A549 (cell line): Measurements from ENCODE around the gene MAPKAPK2. TPM values are rescaled to one million over a fixed set of nuclear protein-coding genes. Genes with fewer than 3 reads are reported as not detected.

Experiments used
- ATAC-seq, 2 experiments: fragments of 200-7000 bp in 1 of 2; fragments of >200 bp in 1 of 2; cut with Nextera tagmentation in 1 of 2; cut with Tn5 transposase in 1 of 2; 3 replicates each; pipeline versions ENCODE4 v1.8.0 to v1.9.1; 2018 to 2020; ENCODE audit warnings: mild to moderate bottlenecking in 1 of 2, moderate library complexity in 1 of 2
- CTCF ChIA-PET: fragments of 300-600 bp; sonication (Branson Sonifier 250); formaldehyde crosslinking; extraction: SDS; loops from one replicate; lab custom pipeline; 2021; ENCODE audit warnings: antibody characterized with exemption, inconsistent platforms; lab: Yijun Ruan, JAX
- POLR2A ChIA-PET: fragments of 350-600 bp; formaldehyde crosslinking; extraction: SDS; loops from one replicate; lab custom pipeline; 2021; ENCODE audit warnings: antibody characterized with exemption, inconsistent platforms; lab: Yijun Ruan, JAX
- DNase-seq, 2 experiments: peaks; one replicate each; pipeline versions ENCODE4 v3.0.0 to v3.0.0-alpha.2; 2011 to 2016; ENCODE audit warnings: low read depth in 1 of 2, low spot score in 1 of 2
- FAIRE-seq: peaks from 2 replicates; lab custom pipeline; 2011; peaks lifted over from hg19 to GRCh38; lab: Jason Lieb, UNC
- H3K27ac ChIP-seq, 2 experiments: fragments of >200 bp; sonication (Bioruptor Twin); formaldehyde crosslinking; 3 replicates each; pipeline ENCODE4 v1.5.1; 2016 to 2017
- H3K4me1 ChIP-seq: fragments of >200 bp; sonication (Bioruptor Twin); formaldehyde crosslinking; 3 replicates; pipeline ENCODE4 v1.6.1; 2016
- H3K4me2 ChIP-seq: fragments of >200 bp; sonication (Bioruptor Twin); formaldehyde crosslinking; 3 replicates; pipeline ENCODE4 v1.6.1; 2016
- H3K4me3 ChIP-seq: fragments of >200 bp; sonication (Bioruptor Twin); formaldehyde crosslinking; 3 replicates; pipeline ENCODE4 v1.5.1; 2016
- H3K9me3 ChIP-seq: fragments of >200 bp; sonication (Bioruptor Twin); formaldehyde crosslinking; 3 replicates; pipeline ENCODE4 v1.6.1; 2016
- CEBPB ChIP-seq, 2 experiments: fragments of >200 bp in 1 of 2; sonication (Bioruptor Twin) in 1 of 2; formaldehyde crosslinking in 1 of 2; IDR thresholded peaks; 2 replicates each; pipeline ENCODE4 v1.6.1; 2012 to 2016
- CHD2 ChIP-seq: fragments of 150-350 bp; IDR thresholded peaks from 2 replicates; pipeline ENCODE4 v1.6.1; 2014; ENCODE audit warnings: low read length; ENCODE audit not compliant: partially characterized antibody
- CTCF ChIP-seq: fragments of >200 bp; sonication (Bioruptor Twin); formaldehyde crosslinking; IDR thresholded peaks from 3 replicates; pipeline ENCODE4 v1.5.1; 2016
- EHF ChIP-seq: fragments of 250-450 bp; sonication (Bioruptor Pico); IDR thresholded peaks from 2 replicates; pipeline ENCODE4 v1.5.0; 2020; ENCODE audit warnings: mild to moderate bottlenecking
- ELK1 ChIP-seq: fragments of 150-350 bp; IDR thresholded peaks from 2 replicates; pipeline ENCODE4 v1.6.1; 2014; ENCODE audit warnings: low read depth, mild to moderate bottlenecking, low read length
- EP300 ChIP-seq, 2 experiments: fragments of >200 bp; sonication (Bioruptor Twin); formaldehyde crosslinking; IDR thresholded peaks; 2 replicates in 1 of 2; 3 replicates in 1 of 2; pipeline ENCODE4 v1.6.1; 2016 to 2017
- FOXS1 ChIP-seq: fragments of 250-450 bp; sonication (Bioruptor Pico); IDR thresholded peaks from 2 replicates; pipeline ENCODE4 v1.5.0; 2020; ENCODE audit warnings: mild to moderate bottlenecking, moderate library complexity
- HOXA7 ChIP-seq: fragments of 250-450 bp; sonication (Bioruptor Pico); IDR thresholded peaks from 2 replicates; pipeline ENCODE4 v1.5.0; 2020; ENCODE audit warnings: mild to moderate bottlenecking, moderate library complexity
- HOXB13 ChIP-seq: fragments of 250-450 bp; sonication (Bioruptor Pico); IDR thresholded peaks from 2 replicates; pipeline ENCODE4 v1.5.0; 2020; ENCODE audit warnings: low read depth, mild to moderate bottlenecking, moderate library complexity
- HOXB5 ChIP-seq: fragments of 250-450 bp; sonication (Bioruptor Pico); IDR thresholded peaks from 2 replicates; pipeline ENCODE4 v1.5.0; 2020; ENCODE audit warnings: mild to moderate bottlenecking, moderate library complexity
- KDM1A ChIP-seq: fragments of 200-600 bp; sonication (generic); IDR thresholded peaks from 2 replicates; pipeline ENCODE4 v1.6.1; 2016; ENCODE audit warnings: low read depth, mild to moderate bottlenecking
- MAX ChIP-seq: IDR thresholded peaks from 2 replicates; pipeline ENCODE4 v1.6.1; 2012
- MYC ChIP-seq: IDR thresholded peaks from 2 replicates; pipeline ENCODE4 v1.6.1; 2012; ENCODE audit warnings: mild to moderate bottlenecking, inconsistent platforms, low read length, improper control_type of control experiment, borderline replicate concordance
- NFE2L2 ChIP-seq: fragments of 150-350 bp; conservative IDR thresholded peaks from 2 replicates; pipeline ENCODE4 v1.6.1; 2014; ENCODE audit warnings: low read length
- NR3C1 ChIP-seq: fragments of >200 bp; sonication (Bioruptor Twin); formaldehyde crosslinking; IDR thresholded peaks from 3 replicates; pipeline ENCODE4 v1.6.1; 2017
- PBX3 ChIP-seq: IDR thresholded peaks from 2 replicates; pipeline ENCODE4 v1.6.1; 2012
- POLR2AphosphoS2 ChIP-seq: conservative IDR thresholded peaks from 2 replicates; pipeline ENCODE4 v1.6.1; 2012; ENCODE audit warnings: low read length, improper control_type of control experiment, inconsistent platforms
- RAD21 ChIP-seq, 2 experiments: fragments of >200 bp in 1 of 2; sonication (Bioruptor Twin) in 1 of 2; formaldehyde crosslinking in 1 of 2; IDR thresholded peaks in 1 of 2; conservative IDR thresholded peaks in 1 of 2; 2 replicates in 1 of 2; 3 replicates in 1 of 2; pipeline ENCODE4 v1.6.1; 2012 to 2018; ENCODE audit warnings: inconsistent platforms in 1 of 2
- RARB ChIP-seq: fragments of 250-450 bp; sonication (Bioruptor Pico); IDR thresholded peaks from 2 replicates; pipeline ENCODE4 v1.8.0; 2021; ENCODE audit warnings: mild to moderate bottlenecking, moderate library complexity
- RCOR1 ChIP-seq: fragments of 150-350 bp; IDR thresholded peaks from 2 replicates; pipeline ENCODE4 v1.6.1; 2014; ENCODE audit warnings: antibody characterized with exemption, low read length, low read depth
- RNF2 ChIP-seq: fragments of 200-600 bp; sonication (generic); IDR thresholded peaks from 2 replicates; pipeline ENCODE4 v1.6.1; 2016; ENCODE audit warnings: low read depth, mild to moderate bottlenecking, antibody characterized with exemption, moderate library complexity, borderline replicate concordance
- SMC3 ChIP-seq: fragments of >200 bp; sonication (Bioruptor Twin); formaldehyde crosslinking; IDR thresholded peaks from 3 replicates; pipeline ENCODE4 v1.6.1; 2018; ENCODE audit warnings: inconsistent platforms
- TFCP2L1 ChIP-seq: fragments of 250-450 bp; sonication (Bioruptor Pico); IDR thresholded peaks from 2 replicates; pipeline ENCODE4 v1.5.0; 2021; ENCODE audit warnings: mild to moderate bottlenecking
- ZFP36 ChIP-seq: fragments of 450-650 bp; IDR thresholded peaks from 2 replicates; pipeline ENCODE4 v1.6.1; 2014; ENCODE audit warnings: borderline replicate concordance; ENCODE audit not compliant: partially characterized antibody
- ZSCAN20 ChIP-seq: fragments of 250-450 bp; sonication (Bioruptor Pico); IDR thresholded peaks from 2 replicates; pipeline ENCODE4 v1.8.0; 2022; ENCODE audit warnings: mild to moderate bottlenecking, moderate library complexity
- WGBS: methylation state at CpG from one replicate; pipeline ENCODE4 v1.1.6; 2017; ENCODE audit errors: missing lambda C conversion rate; 5-methylcytosine and 5-hydroxymethylcytosine counted together
- polyA plus RNA-seq, 4 experiments: library from polyadenylated mRNA; depleted of rRNA in 3 of 4; stranded (reverse); fragments of >200 nt; fragmentation: RNase III in 1 of 4; extraction: RNeasy Plus Mini Kit Qiagen cat#74134 plus additional on column Dnase treatment in 1 of 4; gene quantifications; 2 replicates in 3 of 4; 3 replicates in 1 of 4; pipeline ENCODE4 v1.2.3, GENCODE V29; 2011 to 2017

The MAPKAPK2 gene
- polyA plus RNA-seq, 2 of the 4 experiments (the other 2 are of a cell fraction): 37.2 to 43.0 TPM

GRCh38 chr1:206663832-206664652 is 20.7 kb upstream of the MAPKAPK2 start:
- Histone ChIP-seq H3K9me3 (no peaks in the 10 kb centered on the region), H3K4me2 (peak overlapping the region; percentile 60), H3K4me1 (peaks cover 7% of the 10 kb centered on the region; the same call in 1 of the 3 replicates), H3K4me3 (no peak overlapping the region), H3K27ac (peak overlapping the region in 1 of 2 experiments; percentile 37; a peak in 2 of 6 replicates)
- ChIA-PET CTCF (interaction anchor here (0.8 to 19.9 kb wide), 61 partner anchors 8 to 363 kb away, joined by 3 to 452 read pairs (median 6); partner anchors contain the start of genes DYRK3 and EIF2D), POLR2A (interaction anchor here (1.0 to 3.1 kb wide), 5 partner anchors 20 to 51 kb away, joined by 3 to 20 read pairs (median 4); partner anchors contain the start of genes DYRK3, EIF2D and MAPKAPK2)
- TF ChIP-seq SMC3: peak; percentile 88
- TF ChIP-seq NFE2L2: no peak
- no peak for TF ChIP-seq MAX
- TF ChIP-seq ELK1: no peak
- no peak for TF ChIP-seq CHD2
- TF ChIP-seq FOXS1 (CRISPR knock-in tag): no peak
- TF ChIP-seq ZFP36: no peak
- no peak for TF ChIP-seq PBX3
- no peak for TF ChIP-seq TFCP2L1 (CRISPR knock-in tag)
- no peak for TF ChIP-seq NR3C1
- TF ChIP-seq RAD21 (conservative IDR thresholded peaks at IDR 0.05 in 1 of 2, IDR thresholded peaks at IDR 0.05 in 1 of 2): peak; percentile 82 to 87
- no peak for TF ChIP-seq RCOR1
- TF ChIP-seq HOXA7 (CRISPR knock-in tag): no peak
- no peak for TF ChIP-seq ZSCAN20
- no peak for TF ChIP-seq MYC
- no peak for TF ChIP-seq RARB (CRISPR knock-in tag)
- TF ChIP-seq HOXB13: no peak
- no peak for TF ChIP-seq CEBPB (IDR thresholded peaks at IDR 0.05)
- no peak for TF ChIP-seq RNF2
- TF ChIP-seq CTCF: peak; percentile 86
- TF ChIP-seq EP300 (IDR thresholded peaks at IDR 0.05): no peak
- TF ChIP-seq EHF (CRISPR knock-in tag): no peak
- TF ChIP-seq HOXB5 (CRISPR knock-in tag): no peak
- TF ChIP-seq POLR2AphosphoS2: no peak
- no peak for TF ChIP-seq KDM1A
- peak; percentile 84 to 91 for ATAC-seq
- FAIRE-seq: no peak
- DNase-seq: peak; percentile 64 to 65
- 29% methylated on average over 19 of the region's 20 CpGs for WGBS
